OCI-LY1 (cell line): ENCODE measurements around the gene RALGPS2.

Experiments used
- CTCF ChIP-seq: fragments of 200-600 bp; sonication (generic), shearing (Covaris generic); IDR thresholded peaks from 2 replicates; pipeline ENCODE4 v1.5.1; 2017; ENCODE audit warnings: mild to moderate bottlenecking, antibody characterized with exemption, low read length, moderate library complexity, mixed read lengths
- EZH2 ChIP-seq: fragments of 200-600 bp; sonication (generic), shearing (Covaris generic); IDR thresholded peaks from 2 replicates; pipeline ENCODE4 v1.8.0; 2017; ENCODE audit warnings: borderline replicate concordance, mixed run types, mild to moderate bottlenecking, antibody characterized with exemption, low read length, moderate library complexity, mixed read lengths

GRCh38 chr1:178941849-178942248 lies 216.8 kb downstream of the RALGPS2 start:
- no peak for TF ChIP-seq CTCF
- TF ChIP-seq EZH2 = no peak
